Measurements from ENCODE around the gene HOGA1.
"Not testable (repeated sequence)": the region's sequence is repeated elsewhere in the genome, so short reads cannot be mapped to it uniquely, and the experiment has no call there.

Gene HOGA1

GRCh38 chr10:97635577-97635976 is 51.4 kb downstream of the HOGA1 start:
- H3K4me3 ChIP-seq (replicated peaks; ENCODE audit: low read depth, low read length): no peak overlapping the region
- no peak for TF ChIP-seq CTCF (IDR thresholded peaks at IDR 0.05; ENCODE audit: low read length, missing control alignments)
- no peak for DNase-seq (ENCODE audit: low read depth)

- DNase-seq (ENCODE audit: low read depth); H3K4me3 ChIP-seq (replicated peaks; ENCODE audit: low read depth, low read length): not testable (repeated sequence)
Observed at GRCh38 chr10:97639090-97639489, 54.9 kb downstream of the HOGA1 start.

DNA sequence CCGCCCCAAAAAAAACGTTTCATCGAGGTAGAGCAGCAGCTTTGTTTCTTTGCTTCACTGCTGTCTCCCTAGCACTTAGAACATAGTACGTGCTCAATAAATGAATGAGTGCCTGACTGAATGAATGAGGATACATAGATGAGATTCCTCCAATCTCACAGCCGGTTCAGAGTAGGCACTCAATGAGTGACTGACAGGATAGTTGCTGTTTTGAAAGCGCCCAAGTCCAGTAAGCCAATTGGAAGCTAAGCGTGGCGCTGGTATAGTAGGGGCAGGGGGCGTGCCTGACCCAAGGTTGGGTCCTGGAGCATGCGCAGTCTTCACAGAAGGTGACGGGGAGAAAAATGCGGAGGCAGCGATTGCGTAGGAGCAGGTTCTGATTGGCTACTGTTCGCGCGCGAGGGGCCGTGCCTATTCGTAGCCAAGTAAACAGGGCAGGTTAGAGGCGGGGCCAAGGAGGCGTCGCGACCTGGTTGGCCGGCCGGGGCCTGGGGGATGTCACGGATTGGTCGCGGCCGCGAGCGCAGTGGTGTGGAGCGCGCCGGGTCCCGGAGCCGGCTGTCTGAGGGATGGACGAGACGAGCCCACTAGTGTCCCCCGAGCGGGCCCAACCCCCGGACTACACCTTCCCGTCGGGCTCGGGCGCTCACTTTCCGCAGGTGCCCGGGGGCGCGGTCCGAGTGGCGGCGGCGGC is 56.1 kb downstream of the HOGA1 start, which contains the start of gene PI4K2A:
PI4K2A (plus strand) TSS at position 498 of the 694 bp plus-strand sequence; CDS start at position 570, 72 bp downstream.
- DNase-seq (ENCODE audit: low read depth): peak; percentile 100
- TF ChIP-seq CTCF (IDR thresholded peaks at IDR 0.05; ENCODE audit: low read length, missing control alignments): no peak
- H3K4me3 ChIP-seq (replicated peaks; ENCODE audit: low read depth, low read length): peak within 1 kb of the TSS; percentile 84

DNA sequence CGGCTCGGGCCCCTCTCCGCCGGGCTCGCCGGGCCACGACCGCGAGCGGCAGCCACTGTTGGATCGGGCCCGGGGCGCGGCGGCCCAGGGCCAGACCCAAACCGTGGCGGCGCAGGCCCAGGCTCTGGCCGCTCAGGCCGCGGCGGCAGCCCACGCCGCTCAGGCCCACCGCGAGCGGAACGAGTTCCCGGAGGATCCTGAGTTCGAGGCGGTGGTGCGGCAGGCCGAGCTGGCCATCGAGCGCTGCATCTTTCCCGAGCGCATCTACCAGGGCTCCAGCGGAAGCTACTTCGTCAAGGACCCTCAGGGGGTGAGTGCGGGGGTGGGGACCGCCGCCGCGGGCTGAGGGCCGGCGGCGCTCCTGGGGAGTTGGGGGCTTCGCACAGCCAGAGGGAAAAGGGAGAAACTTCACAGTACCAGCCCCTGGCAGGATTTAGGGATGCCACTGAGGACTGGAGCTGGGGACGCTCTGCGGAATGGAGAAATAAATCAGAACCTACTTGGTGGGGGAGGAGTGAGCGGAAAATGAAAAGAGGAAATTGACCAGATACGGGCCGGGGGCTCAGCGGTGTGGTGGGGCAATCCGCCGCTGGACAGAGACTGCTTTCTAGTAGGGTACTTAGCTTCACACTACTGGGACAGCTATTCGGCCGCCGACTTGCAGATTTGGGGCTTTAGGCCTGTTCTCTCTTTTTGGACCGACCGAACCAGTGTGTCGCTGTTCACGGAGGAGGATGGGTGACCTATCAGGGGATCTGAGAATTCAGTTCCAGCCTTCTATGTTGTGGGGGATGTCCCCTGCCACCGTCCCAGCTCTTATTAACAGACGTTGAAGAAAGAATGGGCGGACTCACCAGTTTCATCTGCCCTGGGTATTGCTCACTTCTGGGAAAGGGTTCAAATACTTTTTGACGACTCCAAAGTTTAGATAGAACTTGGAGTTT is 57.0 kb downstream of the HOGA1 start:
- TF ChIP-seq CTCF (IDR thresholded peaks at IDR 0.05; ENCODE audit: low read length, missing control alignments): no peak

DNA sequence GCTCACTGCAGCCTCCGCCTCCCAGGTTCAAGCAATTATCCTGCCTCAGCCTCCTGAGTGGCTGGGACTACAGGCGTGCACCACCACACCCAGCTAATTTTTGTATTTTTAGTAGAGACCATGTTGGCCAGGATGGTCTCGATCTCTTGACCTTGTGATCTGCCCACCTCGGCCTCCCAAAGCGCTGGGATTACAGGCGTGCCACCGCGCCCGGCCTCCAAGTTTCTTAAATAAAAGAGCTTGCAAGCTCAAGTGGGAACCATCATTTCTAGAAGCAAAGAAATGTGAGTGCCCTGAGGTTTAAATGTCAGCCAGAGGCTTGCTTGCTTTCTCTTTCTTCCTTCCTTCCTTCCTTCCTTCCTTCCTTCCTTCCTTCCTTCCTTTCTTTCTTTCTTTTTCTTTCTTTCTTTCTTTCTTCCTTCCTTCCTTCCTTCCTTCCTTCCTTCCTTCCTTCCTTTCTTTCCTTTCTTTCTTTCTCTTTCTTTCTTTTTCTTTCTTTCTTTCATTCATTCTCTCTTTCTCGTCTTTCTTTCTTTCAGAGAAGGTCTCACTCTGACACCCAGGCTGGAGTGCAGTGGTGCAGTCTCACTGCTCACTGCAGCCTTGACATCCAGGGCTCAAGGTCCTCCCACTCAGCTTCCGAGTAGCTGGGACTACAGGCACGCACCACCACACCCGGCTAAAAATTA is 58.4 kb downstream of the HOGA1 start:
- H3K4me3 ChIP-seq (replicated peaks; ENCODE audit: low read depth, low read length); DNase-seq (ENCODE audit: low read depth): not testable (repeated sequence)

More for the DNA sequence above, 57.0 kb downstream of the HOGA1 start:
- peak overlapping the region; percentile 84 for H3K4me3 ChIP-seq (replicated peaks; ENCODE audit: low read depth, low read length)
- DNase-seq (ENCODE audit: low read depth): peak; percentile 49

GRCh38 chr10:97643441-97643985 is 59.3 kb downstream of the HOGA1 start:
- H3K4me3 ChIP-seq (replicated peaks; ENCODE audit: low read depth, low read length): no peak overlapping the region
- no peak for TF ChIP-seq CTCF (IDR thresholded peaks at IDR 0.05; ENCODE audit: low read length, missing control alignments)
- no peak for DNase-seq (ENCODE audit: low read depth)

- no peak for DNase-seq (ENCODE audit: low read depth)
- TF ChIP-seq CTCF (IDR thresholded peaks at IDR 0.05; ENCODE audit: low read length, missing control alignments): no peak
- H3K4me3 ChIP-seq (replicated peaks; ENCODE audit: low read depth, low read length): no peak overlapping the region
Observed at GRCh38 chr10:97644936-97645335, 60.7 kb downstream of the HOGA1 start.

Measured in fibroblast of pulmonary artery (primary cell).